ENCODE data around the gene RFX5. TPM values are rescaled to one million over a fixed set of nuclear protein-coding genes. Genes with fewer than 3 reads are reported as not detected.

RFX5 gene
- total and polyA plus RNA-seq, 2 experiments from 2014 or later, result 14.1 to 48.8 TPM

DNA sequence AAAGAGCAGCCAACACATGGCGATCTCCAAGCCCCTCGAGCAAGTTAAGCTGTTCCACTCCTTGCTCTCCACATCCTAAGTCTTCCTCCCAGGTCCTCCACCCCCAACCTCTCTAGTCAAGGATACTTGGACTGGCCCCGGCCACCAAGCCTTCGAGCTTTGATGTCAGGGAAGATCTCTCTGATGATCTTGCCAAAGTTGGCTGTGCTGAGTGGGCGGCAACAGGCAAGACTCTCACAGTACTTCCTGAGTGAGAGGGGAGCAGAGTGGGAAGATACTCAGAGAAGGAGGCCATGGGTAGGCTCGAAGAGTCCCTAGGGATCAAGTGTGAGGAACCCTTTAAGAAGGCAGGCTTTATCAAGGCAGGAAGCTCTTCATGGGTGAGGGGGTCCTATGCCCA is 2.8 kb downstream of the RFX5 start:
- WGBS (ENCODE audit: low lambda C conversion rate, missing lambda C conversion rate), result 91% methylated on average over 6 of the region's 6 CpGs
- Histone ChIP-seq H3K9me3 (ENCODE audit: low read depth) (no peaks in the 10 kb centered on the region), H3K4me3 (no peak overlapping the region), H3K79me2 (peaks cover 9% of the 10 kb centered on the region), H3K4me2 (no peak overlapping the region), H3K4me1 (ENCODE audit: insufficient read depth) (peaks cover 9% of the 10 kb centered on the region), H3K27me3 (no peaks in the 10 kb centered on the region), H2AFZ (no peak overlapping the region), H4K20me1 (ENCODE audit: insufficient read depth, poor library complexity, severe bottlenecking) (no peaks in the 10 kb centered on the region), H3K27ac (no peak overlapping the region), H3K9me2 (replicated peaks; ENCODE audit: insufficient read depth) (no peaks in the 10 kb centered on the region), H3K36me3 (replicated peaks; ENCODE audit: insufficient read depth, low read depth) (no peaks in the 10 kb centered on the region)
- DNase-seq (ENCODE audit: low spot score), result no peak
- no peak for TF ChIP-seq EZH2phosphoT487 (IDR thresholded peaks at IDR 0.05; ENCODE audit: low read depth, severe bottlenecking, unreplicated experiment)
- TF ChIP-seq, protein P1, sequence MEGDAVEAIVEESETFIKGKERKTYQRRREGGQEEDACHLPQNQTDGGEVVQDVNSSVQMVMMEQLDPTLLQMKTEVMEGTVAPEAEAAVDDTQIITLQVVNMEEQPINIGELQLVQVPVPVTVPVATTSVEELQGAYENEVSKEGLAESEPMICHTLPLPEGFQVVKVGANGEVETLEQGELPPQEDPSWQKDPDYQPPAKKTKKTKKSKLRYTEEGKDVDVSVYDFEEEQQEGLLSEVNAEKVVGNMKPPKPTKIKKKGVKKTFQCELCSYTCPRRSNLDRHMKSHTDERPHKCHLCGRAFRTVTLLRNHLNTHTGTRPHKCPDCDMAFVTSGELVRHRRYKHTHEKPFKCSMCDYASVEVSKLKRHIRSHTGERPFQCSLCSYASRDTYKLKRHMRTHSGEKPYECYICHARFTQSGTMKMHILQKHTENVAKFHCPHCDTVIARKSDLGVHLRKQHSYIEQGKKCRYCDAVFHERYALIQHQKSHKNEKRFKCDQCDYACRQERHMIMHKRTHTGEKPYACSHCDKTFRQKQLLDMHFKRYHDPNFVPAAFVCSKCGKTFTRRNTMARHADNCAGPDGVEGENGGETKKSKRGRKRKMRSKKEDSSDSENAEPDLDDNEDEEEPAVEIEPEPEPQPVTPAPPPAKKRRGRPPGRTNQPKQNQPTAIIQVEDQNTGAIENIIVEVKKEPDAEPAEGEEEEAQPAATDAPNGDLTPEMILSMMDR (IDR thresholded peaks at IDR 0.05; ENCODE audit: poor library complexity), result no peak
- no peak for TF ChIP-seq EZH2 (IDR thresholded peaks at IDR 0.05; ENCODE audit: borderline replicate concordance)

DNA sequence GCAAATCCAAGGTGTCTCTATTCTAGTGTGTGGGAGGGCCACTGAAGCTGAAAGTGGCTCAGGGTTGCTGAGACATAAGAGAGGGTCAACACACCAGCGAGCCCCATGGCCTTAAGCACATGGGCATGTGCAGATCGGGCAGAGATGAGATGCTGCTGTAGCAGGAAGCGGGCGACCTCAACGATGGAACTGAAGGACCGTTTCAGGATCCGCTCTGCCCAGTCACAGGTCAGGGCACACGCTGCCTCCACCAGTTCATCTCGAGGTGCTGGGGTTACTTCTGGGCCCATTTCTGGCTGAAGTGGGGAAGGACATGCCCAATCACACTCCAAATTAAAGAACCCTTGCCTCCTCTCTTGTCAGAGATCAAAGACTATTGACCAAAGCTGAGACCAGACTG is 3.5 kb downstream of the RFX5 start:
- Histone ChIP-seq H4K20me1 (ENCODE audit: insufficient read depth, poor library complexity, severe bottlenecking) (no peaks in the 10 kb centered on the region), H3K79me2 (peaks cover 9% of the 10 kb centered on the region), H3K4me2 (no peak overlapping the region), H3K27ac (no peak overlapping the region), H3K4me3 (no peak overlapping the region), H3K4me1 (ENCODE audit: insufficient read depth) (peaks cover 9% of the 10 kb centered on the region), H3K36me3 (replicated peaks; ENCODE audit: insufficient read depth, low read depth) (no peaks in the 10 kb centered on the region), H3K27me3 (no peaks in the 10 kb centered on the region), H3K9me2 (replicated peaks; ENCODE audit: insufficient read depth) (no peaks in the 10 kb centered on the region), H2AFZ (no peak overlapping the region), H3K9me3 (ENCODE audit: low read depth) (no peaks in the 10 kb centered on the region)
- TF ChIP-seq EZH2phosphoT487 (IDR thresholded peaks at IDR 0.05; ENCODE audit: low read depth, severe bottlenecking, unreplicated experiment) (no peak), EZH2 (IDR thresholded peaks at IDR 0.05; ENCODE audit: borderline replicate concordance) (no peak)
- TF ChIP-seq, protein P1 (IDR thresholded peaks at IDR 0.05; ENCODE audit: poor library complexity), result no peak
- DNase-seq (ENCODE audit: low spot score), result no peak
- 84% methylated on average over 9 of the region's 9 CpGs for WGBS (ENCODE audit: low lambda C conversion rate, missing lambda C conversion rate)

DNA sequence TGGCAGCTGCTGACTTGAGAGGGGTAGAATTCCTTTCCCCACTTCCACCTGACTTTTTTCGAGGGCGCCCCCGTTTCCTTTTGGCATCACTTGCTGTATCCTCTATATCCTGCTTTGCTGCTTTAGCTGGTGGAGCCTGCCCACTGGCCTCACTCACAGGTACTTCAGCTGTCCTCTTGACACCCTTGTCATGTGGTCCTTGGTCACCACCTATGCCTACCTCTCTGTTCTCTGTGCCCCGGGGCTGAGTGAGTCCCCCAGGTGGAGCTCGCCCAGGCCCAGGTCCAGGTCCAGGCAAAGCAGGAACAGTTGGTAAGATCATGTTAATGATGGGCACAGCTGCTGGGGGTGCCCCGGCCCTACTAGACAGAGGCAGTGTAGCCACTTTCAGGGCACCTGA is 4.5 kb downstream of the RFX5 start:
- Histone ChIP-seq H3K9me3 (ENCODE audit: low read depth) (no peaks in the 10 kb centered on the region), H3K27ac (no peak overlapping the region), H3K9me2 (replicated peaks; ENCODE audit: insufficient read depth) (no peaks in the 10 kb centered on the region), H3K4me1 (ENCODE audit: insufficient read depth) (peaks cover 9% of the 10 kb centered on the region), H3K4me2 (no peak overlapping the region), H3K4me3 (no peak overlapping the region), H4K20me1 (ENCODE audit: insufficient read depth, poor library complexity, severe bottlenecking) (no peaks in the 10 kb centered on the region), H2AFZ (no peak overlapping the region), H3K79me2 (peaks cover 9% of the 10 kb centered on the region), H3K27me3 (no peaks in the 10 kb centered on the region), H3K36me3 (replicated peaks; ENCODE audit: insufficient read depth, low read depth) (no peaks in the 10 kb centered on the region)
- DNase-seq (ENCODE audit: low spot score), result no peak
- 98% methylated on average over 6 of the region's 6 CpGs for WGBS (ENCODE audit: low lambda C conversion rate, missing lambda C conversion rate)
- no peak for TF ChIP-seq EZH2phosphoT487 (IDR thresholded peaks at IDR 0.05; ENCODE audit: low read depth, severe bottlenecking, unreplicated experiment)

DNA sequence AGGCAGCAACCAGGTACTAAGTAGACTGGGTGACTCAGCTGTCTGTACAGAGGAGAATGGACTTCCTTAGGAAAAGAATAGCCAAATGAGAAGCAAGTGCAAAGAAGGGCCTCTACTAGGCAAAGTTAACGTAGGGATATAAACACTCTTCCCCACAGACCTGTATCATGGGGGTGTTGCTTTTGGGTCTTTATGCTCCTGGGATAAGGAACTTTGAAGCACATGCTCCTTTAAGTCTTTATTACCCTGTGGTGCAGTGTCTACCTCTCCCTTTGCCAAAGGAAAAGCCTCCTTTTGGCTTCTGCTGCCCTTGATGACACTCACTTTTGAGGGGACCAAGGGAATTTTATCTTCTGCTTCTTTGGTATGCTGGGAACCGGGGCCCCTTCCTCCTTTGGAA is 5.0 kb downstream of the RFX5 start:
- WGBS (ENCODE audit: low lambda C conversion rate, missing lambda C conversion rate), result 83% methylated on average over 2 of the region's 2 CpGs
- Histone ChIP-seq H3K4me1 (ENCODE audit: insufficient read depth) (peaks cover 9% of the 10 kb centered on the region), H3K9me2 (replicated peaks; ENCODE audit: insufficient read depth) (no peaks in the 10 kb centered on the region), H2AFZ (no peak overlapping the region), H3K36me3 (replicated peaks; ENCODE audit: insufficient read depth, low read depth) (no peaks in the 10 kb centered on the region), H3K79me2 (peaks cover 9% of the 10 kb centered on the region), H4K20me1 (ENCODE audit: insufficient read depth, poor library complexity, severe bottlenecking) (no peaks in the 10 kb centered on the region), H3K27ac (no peak overlapping the region), H3K9me3 (ENCODE audit: low read depth) (no peaks in the 10 kb centered on the region), H3K4me3 (no peak overlapping the region), H3K4me2 (no peak overlapping the region), H3K27me3 (no peaks in the 10 kb centered on the region)
- DNase-seq (ENCODE audit: low spot score), result no peak
- TF ChIP-seq, protein P1 (IDR thresholded peaks at IDR 0.05; ENCODE audit: poor library complexity), result no peak
